Measurements from ENCODE around the gene IL1RL1. TPM values are rescaled to one million over a fixed set of nuclear protein-coding genes. Genes with fewer than 3 reads are reported as not detected.

IL1RL1 gene
- total RNA-seq, 1 donor from 2014 or later: 0.27 TPM

- peaks cover 14% of the 10 kb centered on the region for H3K27me3 Mint-ChIP-seq (ENCODE audit: low read depth, unreplicated experiment)
- H3K36me3 ChIP-seq (ENCODE audit: insufficient read depth, low read length): no peaks in the 10 kb centered on the region
- no peak overlapping the region for H2AFZ ChIP-seq (ENCODE audit: low read depth, low read length)
- no peak overlapping the region for H3K4me2 ChIP-seq (ENCODE audit: low read length)
- DNase-seq (ENCODE audit: low read depth) (peak; percentile 2), FAIRE-seq (no peak)
- peaks cover 5% of the 10 kb centered on the region for H3K36me3 Mint-ChIP-seq (ENCODE audit: low read depth, unreplicated experiment)
- no peaks in the 10 kb centered on the region for H3K9me3 ChIP-seq (ENCODE audit: insufficient read depth, low read depth, low read length)
- H3K4me1 Mint-ChIP-seq (ENCODE audit: low read depth, unreplicated experiment): no peaks in the 10 kb centered on the region
- H4K20me1 ChIP-seq (ENCODE audit: insufficient read depth, low read length): no peaks in the 10 kb centered on the region
- H3K4me3 ChIP-seq (ENCODE audit: insufficient read depth, low read depth, low read length): no peak overlapping the region
- no peaks in the 10 kb centered on the region for H3K79me2 ChIP-seq (ENCODE audit: insufficient read depth, low read length)
- no peaks in the 10 kb centered on the region for H3K4me1 ChIP-seq (ENCODE audit: insufficient read depth, low read length)
- H3K27ac ChIP-seq (ENCODE audit: low read depth, low read length): no peak overlapping the region
- H3K27me3 ChIP-seq (ENCODE audit: insufficient read depth, low read length): no peaks in the 10 kb centered on the region
- no peak overlapping the region for H3K27ac Mint-ChIP-seq (ENCODE audit: unreplicated experiment)
- H3K4me3 Mint-ChIP-seq (ENCODE audit: unreplicated experiment): no peak overlapping the region
- no peak overlapping the region for H3K9ac ChIP-seq (ENCODE audit: low read length)
- TF ChIP-seq EZH2 (IDR thresholded peaks at IDR 0.05; ENCODE audit: insufficient read depth, low read length): no peak
- TF ChIP-seq CTCF (IDR thresholded peaks at IDR 0.05; ENCODE audit: insufficient read depth, low read depth, low read length): no peak
- peaks cover 10% of the 10 kb centered on the region for H3K9me3 Mint-ChIP-seq (ENCODE audit: unreplicated experiment)
Measured at GRCh38 chr2:102376052-102376591, 64.8 kb downstream of the IL1RL1 start.

DNA sequence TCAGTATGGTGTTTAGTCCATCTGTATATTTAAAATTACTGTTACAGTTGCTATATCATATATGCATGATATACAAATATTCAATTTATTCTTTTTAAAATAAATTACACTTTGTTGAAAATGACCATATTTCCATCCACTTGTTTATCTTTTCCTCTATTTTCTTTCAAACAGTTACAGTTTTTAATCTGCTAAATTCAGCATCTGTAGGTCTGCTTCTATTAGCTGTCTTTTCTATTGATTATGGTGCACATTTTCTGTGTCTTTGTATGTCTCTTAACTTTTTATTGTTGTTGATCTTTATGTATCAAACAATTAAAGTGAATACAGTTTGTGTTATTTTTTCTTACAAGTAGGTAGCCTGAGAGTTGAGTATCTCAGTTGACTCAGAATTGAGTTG lies 72.4 kb downstream of the IL1RL1 start:
- no peaks in the 10 kb centered on the region for H3K27me3 ChIP-seq (ENCODE audit: insufficient read depth, low read length)
- no peaks in the 10 kb centered on the region for H3K4me1 ChIP-seq (ENCODE audit: insufficient read depth, low read length)
- H3K4me2 ChIP-seq (ENCODE audit: low read length): no peak overlapping the region
- H3K27ac Mint-ChIP-seq (ENCODE audit: unreplicated experiment): no peak overlapping the region
- FAIRE-seq: no peak
- no peak overlapping the region for H3K4me3 Mint-ChIP-seq (ENCODE audit: unreplicated experiment)
- H3K4me3 ChIP-seq (ENCODE audit: insufficient read depth, low read depth, low read length): no peak overlapping the region
- H3K36me3 ChIP-seq (ENCODE audit: insufficient read depth, low read length): no peaks in the 10 kb centered on the region
- H3K79me2 ChIP-seq (ENCODE audit: insufficient read depth, low read length): no peaks in the 10 kb centered on the region
- TF ChIP-seq EZH2 (IDR thresholded peaks at IDR 0.05; ENCODE audit: insufficient read depth, low read length) (no peak), CTCF (IDR thresholded peaks at IDR 0.05; ENCODE audit: insufficient read depth, low read depth, low read length) (no peak)
- H3K4me1 Mint-ChIP-seq (ENCODE audit: low read depth, unreplicated experiment): peaks cover 2% of the 10 kb centered on the region
- peaks cover 7% of the 10 kb centered on the region for H3K36me3 Mint-ChIP-seq (ENCODE audit: low read depth, unreplicated experiment)
- peaks cover 8% of the 10 kb centered on the region for H3K9me3 Mint-ChIP-seq (ENCODE audit: unreplicated experiment)
- no peaks in the 10 kb centered on the region for H4K20me1 ChIP-seq (ENCODE audit: insufficient read depth, low read length)
- H3K9ac ChIP-seq (ENCODE audit: low read length): no peak overlapping the region
- H2AFZ ChIP-seq (ENCODE audit: low read depth, low read length): no peak overlapping the region
- H3K9me3 ChIP-seq (ENCODE audit: insufficient read depth, low read depth, low read length): no peaks in the 10 kb centered on the region
- peaks cover 16% of the 10 kb centered on the region for H3K27me3 Mint-ChIP-seq (ENCODE audit: low read depth, unreplicated experiment)
- no peak for DNase-seq (ENCODE audit: low read depth)
- no peak overlapping the region for H3K27ac ChIP-seq (ENCODE audit: low read depth, low read length)

DNA sequence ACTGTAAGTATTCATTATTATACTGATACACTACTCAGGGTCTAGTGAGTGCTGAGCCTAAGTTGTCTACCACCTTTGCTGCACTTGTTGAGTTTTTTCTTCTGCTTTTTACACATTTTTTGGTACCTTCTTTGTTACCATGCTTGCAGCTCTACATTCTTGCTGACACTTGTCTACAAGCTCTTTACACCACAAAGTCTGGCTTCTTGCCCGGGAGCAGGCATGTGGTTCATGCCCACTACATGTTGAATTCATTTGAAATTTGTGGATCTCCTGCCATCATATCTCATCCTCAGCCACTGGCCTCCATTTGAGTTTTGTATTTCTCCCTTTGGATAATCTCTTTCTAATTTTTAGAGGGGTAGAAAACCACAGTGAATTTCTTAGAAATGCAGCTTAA lies 74.2 kb downstream of the IL1RL1 start:
- H3K9me3 Mint-ChIP-seq (ENCODE audit: unreplicated experiment): peaks cover 8% of the 10 kb centered on the region
- H2AFZ ChIP-seq (ENCODE audit: low read depth, low read length): no peak overlapping the region
- H3K4me2 ChIP-seq (ENCODE audit: low read length): no peak overlapping the region
- H3K9me3 ChIP-seq (ENCODE audit: insufficient read depth, low read depth, low read length): no peaks in the 10 kb centered on the region
- no peaks in the 10 kb centered on the region for H3K4me1 ChIP-seq (ENCODE audit: insufficient read depth, low read length)
- peaks cover 11% of the 10 kb centered on the region for H3K27me3 Mint-ChIP-seq (ENCODE audit: low read depth, unreplicated experiment)
- H3K9ac ChIP-seq (ENCODE audit: low read length): no peak overlapping the region
- no peak overlapping the region for H3K27ac Mint-ChIP-seq (ENCODE audit: unreplicated experiment)
- H3K36me3 ChIP-seq (ENCODE audit: insufficient read depth, low read length): no peaks in the 10 kb centered on the region
- no peaks in the 10 kb centered on the region for H3K79me2 ChIP-seq (ENCODE audit: insufficient read depth, low read length)
- H3K27me3 ChIP-seq (ENCODE audit: insufficient read depth, low read length): no peaks in the 10 kb centered on the region
- no peak for TF ChIP-seq EZH2 (IDR thresholded peaks at IDR 0.05; ENCODE audit: insufficient read depth, low read length)
- TF ChIP-seq CTCF (IDR thresholded peaks at IDR 0.05; ENCODE audit: insufficient read depth, low read depth, low read length): no peak
- no peak overlapping the region for H3K4me3 ChIP-seq (ENCODE audit: insufficient read depth, low read depth, low read length)
- FAIRE-seq: no peak
- no peak overlapping the region for H3K27ac ChIP-seq (ENCODE audit: low read depth, low read length)
- H3K4me3 Mint-ChIP-seq (ENCODE audit: unreplicated experiment): no peak overlapping the region
- H3K4me1 Mint-ChIP-seq (ENCODE audit: low read depth, unreplicated experiment): peaks cover 5% of the 10 kb centered on the region
- DNase-seq (ENCODE audit: low read depth): no peak
- H3K36me3 Mint-ChIP-seq (ENCODE audit: low read depth, unreplicated experiment): peaks cover 5% of the 10 kb centered on the region
- H4K20me1 ChIP-seq (ENCODE audit: insufficient read depth, low read length): no peaks in the 10 kb centered on the region
